Stimulated activated naive CD4-positive, alpha-beta T cell (primary cell): ENCODE measurements around the gene KCTD19.

ENCODE experiments used
- DNase-seq, 6 experiments: peaks; one replicate each; lab custom pipeline; 2025; lab: John Stamatoyannopoulos, UW

The KCTD19 gene

DNA sequence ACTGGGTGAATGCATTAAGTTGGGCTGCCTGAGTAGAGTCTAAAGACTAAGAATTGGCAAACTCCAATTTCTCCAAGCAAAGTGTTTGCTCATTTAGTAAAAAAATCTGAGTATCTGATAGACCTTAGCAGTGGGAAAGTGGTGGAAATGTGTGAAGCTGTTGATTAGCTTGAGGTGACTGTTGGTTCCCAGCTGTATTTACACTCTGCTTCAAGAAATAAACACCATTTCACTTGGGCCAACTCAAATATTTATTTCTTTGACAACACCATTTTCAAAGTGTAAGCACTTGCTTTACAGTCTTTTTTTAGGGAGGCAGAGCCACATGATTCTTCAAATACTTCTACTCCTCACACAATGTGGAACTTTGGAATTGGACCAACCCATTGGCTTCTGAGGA lies 8.7 kb downstream of the KCTD19 start:
- DNase-seq = no peak

DNA sequence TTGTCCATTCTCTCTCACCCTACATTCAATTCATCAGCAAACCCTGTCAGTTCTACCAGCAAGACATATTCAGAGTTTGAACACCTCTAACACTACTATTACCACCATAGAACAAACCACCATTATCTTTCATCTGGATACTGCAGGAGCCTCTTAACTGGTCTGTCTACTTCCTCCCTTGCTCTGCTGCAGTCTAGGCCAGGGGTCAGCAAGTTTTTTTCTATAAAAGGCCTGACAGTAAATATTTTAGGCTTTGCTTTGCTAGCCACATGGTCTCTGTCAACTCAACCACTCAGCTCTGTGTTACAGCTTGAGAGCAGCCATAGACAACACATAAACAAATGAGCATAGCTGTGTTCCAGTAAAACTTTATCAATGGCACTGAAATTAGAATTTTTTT lies 13.8 kb downstream of the KCTD19 start:
- DNase-seq = no peak

DNA sequence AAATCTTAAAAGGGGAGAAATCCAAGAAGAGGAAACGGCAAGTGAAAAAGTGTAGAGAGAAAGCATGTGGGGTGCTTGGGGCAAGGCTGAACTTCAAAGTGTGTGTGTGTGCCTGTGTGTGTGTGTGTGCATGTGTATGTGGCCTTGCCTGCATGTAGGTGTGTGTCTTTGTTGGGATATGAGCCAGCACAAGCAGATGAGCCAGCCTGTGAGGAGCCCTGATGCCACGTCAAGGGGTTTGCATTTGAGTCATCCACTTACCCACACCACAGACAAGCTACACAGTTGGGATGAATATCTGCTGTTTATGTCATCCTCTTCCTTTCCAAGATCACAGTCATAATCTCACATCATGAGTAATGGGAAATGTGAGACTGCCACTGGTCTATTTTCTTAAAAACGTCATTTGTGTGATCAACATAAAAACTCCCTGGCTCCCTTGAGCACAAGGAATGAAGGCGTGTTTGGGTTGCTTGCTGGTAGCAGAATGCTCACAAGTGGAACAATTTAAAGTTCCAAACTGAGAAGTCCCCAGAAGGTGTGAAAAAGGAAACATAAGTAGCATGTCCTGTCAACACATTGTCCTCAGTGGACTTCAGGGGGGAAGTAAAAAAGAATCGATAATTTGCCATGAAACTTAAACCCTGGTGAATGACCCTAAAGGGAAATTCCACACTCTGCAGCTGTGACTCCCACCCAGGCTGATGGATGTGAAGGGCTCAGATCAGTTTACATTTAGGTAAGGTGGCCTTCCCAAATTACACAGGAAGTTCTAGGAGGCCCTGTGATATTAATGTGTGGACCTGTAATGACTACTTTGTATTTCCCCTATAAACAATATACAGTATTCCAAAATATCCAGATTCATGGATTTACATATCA lies 14.7 kb downstream of the KCTD19 start:
- DNase-seq = peak in 1 of 6 experiments; percentile 2

DNA sequence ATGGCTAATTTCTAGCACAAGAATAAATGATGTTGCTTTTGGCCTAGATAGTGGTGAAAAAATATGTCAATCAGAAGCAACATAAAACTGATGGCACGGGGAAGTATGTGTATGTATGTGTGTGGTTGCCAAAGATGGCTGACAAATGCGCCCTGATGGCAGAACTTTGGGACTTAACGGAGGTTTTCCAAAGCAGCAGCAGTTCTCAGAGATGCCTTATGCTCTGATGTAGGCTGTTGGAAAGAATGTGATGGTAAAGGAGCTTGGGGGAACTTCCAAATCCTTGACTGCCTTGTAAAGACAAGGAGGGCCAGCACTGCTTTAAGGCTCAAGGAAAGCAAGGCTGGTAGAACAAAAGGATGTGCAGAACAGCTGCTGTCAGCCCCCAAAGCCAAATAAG lies 16.0 kb downstream of the KCTD19 start:
- no peak for DNase-seq

DNA sequence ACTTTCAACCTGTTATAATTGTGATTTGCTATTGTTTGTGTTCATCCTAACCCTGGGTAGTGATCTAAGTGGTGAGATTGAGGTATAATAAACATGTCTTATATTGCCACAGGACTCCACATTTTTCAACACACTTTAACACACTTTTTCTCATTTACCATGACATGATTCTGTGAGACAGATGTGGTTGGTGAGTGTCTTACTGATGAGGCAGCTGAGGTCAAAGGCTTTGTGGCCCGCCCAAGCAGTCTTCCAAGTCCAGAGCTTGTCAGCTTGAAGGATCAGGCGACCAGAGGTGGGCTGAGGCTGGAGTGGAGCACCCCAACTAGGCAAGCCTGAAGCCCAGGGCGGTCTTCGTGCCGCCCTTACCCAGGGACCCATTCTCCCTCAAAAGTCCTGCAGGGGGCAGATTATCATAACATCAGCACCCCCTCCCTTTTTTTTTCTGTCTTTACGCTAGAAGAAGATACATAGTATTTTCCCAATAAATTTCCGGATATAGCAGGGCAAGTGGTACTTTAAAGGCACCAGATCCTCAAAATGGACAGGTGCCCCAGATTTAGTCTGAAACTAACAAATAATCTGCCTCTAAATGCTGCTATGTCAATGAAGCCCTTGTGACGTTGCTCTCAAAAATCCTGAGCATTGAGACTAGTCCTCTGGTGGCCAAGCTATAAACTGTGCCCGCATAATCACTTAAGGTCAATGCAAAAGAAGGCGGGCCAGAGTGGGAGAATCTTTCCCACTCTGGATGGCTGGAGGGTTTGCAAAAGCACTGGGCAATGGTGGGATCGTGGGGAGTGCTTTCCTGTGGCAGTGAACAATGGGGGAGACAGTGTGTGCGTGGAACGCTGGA lies 21.1 kb downstream of the KCTD19 start:
- DNase-seq = no peak

DNA sequence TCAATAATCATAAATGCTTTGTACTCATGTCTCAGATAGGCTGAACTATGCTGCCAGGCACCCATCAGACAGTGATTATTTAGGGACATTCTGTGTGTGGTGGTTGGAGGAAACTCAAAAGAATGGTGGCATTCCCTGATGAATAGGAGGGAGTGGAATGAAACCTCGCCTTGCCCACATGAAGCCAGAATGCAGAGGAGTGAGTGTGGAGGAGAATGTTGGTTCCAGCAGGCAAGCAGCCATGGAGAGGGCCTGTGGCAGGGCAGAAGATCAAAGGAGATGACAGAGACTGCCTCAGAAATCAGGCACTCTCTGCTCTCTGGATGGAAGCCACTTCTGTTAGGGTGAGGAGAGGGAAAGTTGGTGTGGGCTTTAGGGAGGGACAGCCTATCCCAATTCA lies 22.5 kb downstream of the KCTD19 start:
- no peak for DNase-seq

DNA sequence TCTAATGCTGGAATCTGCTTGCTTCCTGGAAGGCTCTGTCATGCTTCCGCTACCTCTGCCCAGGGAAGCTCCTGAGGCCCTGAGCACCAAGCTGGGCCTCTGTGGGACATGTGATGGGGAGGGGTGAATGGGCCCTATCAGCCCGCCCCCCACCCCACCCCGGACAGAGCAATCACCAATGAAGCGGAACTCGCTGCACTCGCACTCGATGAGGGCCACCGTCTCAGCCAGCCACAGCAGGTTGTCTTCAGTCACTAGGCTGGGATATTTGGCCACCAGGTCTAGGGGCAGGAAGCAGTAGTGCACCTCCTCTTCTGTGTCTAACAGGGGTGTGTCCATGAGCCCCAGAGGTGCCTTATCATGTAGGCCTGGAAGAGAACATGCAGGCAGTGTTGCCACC lies 23.6 kb downstream of the KCTD19 start:
- DNase-seq = no peak

DNA sequence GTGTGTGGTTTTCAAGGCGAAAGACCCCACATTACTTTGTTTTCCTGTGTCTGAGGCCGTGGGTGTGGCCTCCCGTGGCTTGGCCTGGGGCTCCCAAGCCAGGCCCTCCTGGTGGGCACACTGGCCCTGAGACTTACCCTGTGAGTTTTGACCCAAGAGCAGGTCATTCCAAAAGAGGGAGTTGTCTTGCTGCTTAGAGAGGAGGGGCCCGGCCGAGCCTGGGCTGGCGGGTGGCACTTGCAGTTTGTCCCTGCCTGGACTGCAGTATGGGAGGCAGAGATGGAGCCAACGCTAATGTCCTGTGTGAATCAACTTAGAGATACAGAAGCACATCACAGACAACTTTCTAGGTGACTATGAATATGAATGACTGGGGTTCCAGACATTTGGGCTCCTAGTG lies 24.5 kb downstream of the KCTD19 start:
- no peak for DNase-seq

DNA sequence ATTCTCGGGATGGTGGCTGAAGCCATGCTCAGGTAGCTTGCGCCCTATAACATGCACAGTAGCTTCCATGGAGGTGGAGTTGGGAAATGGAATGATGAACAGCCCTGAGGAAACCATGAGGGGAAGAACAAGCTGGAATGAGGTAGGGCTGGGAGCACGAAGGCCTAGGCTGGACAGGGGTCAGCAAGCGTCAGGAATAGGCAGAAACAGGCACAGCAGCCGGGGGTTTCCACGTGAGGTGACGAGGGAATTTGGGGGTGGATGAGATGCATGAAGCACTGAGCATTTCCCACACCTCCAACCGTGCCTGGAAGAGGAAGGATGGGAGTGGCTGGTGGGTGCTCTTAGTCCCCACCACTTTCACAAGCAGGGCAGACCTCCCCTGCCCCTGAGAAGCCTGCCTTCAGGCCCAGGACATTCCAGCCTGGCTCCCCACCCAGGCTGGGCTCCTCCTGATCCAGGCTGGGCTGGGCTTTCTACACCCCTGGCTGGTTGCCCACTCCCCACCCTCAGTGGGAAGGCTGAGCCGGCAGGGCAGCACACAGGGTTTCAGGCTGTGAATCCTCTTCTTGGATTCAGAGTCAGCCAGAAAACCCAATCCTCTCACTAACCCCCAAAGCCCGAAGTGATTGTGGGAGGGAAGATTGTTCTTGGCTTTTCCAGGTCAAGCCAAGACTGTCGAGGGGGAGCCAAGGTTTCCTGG lies 25.3 kb downstream of the KCTD19 start:
- no peak for DNase-seq

DNA sequence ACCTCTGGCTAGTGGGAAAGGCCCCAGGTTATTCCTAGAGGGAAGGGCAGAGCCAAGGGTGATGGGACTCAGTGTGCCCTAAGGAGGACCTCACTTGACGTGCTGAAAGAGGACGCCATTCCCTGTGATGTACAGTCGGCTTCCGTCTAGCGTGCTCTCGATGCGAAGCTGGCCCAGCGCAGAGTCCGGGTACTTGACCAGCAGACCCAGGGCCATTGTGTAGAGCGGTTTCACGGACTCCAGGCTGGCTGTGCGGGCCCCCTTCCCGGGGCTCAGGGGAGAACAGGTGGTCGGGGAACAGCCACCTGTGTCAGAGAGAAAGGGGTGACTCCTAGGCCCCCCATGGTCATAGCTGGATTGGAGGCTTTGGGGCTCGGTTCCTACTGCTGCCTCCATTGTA lies 27.3 kb downstream of the KCTD19 start:
- no peak for DNase-seq

DNA sequence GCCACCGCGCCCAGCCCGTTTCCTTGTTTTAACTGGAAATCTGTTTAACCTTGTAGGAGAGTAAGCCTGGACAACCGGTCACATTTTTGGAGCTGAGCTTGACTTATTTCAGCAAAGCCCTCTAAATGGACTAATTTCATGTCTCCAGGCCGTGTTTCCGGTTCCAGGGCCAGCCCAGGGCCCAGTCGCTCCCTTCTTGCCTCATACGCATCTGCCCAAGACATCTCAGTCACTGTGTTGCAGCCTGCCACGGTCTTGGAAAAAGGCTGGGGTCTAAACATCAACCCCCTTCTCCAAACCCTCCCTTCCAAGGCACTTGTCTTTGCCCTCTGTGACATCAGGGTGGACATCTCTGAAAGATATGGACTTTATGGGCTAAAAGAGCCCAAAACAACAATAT lies 28.3 kb downstream of the KCTD19 start:
- DNase-seq = no peak

DNA sequence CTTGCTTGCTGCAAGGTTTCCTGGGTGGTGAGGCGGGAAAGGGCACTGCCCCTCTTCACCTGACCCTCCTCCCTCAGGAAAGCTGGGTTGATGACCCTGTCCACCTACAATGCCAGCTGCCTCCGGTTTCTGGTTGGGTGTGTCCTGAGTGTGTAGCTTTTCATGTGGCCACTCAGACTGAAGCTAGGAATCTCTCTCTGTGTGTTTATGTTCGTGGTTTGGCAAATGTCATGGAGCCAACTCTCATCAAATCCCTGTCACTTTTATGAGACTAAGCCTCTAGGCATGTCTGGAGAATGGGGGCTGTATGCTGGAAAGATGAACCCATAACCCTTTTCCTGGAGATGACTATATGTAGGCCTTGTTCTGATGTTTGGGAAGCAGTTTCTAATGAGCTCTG lies 30.1 kb downstream of the KCTD19 start:
- no peak for DNase-seq

DNA sequence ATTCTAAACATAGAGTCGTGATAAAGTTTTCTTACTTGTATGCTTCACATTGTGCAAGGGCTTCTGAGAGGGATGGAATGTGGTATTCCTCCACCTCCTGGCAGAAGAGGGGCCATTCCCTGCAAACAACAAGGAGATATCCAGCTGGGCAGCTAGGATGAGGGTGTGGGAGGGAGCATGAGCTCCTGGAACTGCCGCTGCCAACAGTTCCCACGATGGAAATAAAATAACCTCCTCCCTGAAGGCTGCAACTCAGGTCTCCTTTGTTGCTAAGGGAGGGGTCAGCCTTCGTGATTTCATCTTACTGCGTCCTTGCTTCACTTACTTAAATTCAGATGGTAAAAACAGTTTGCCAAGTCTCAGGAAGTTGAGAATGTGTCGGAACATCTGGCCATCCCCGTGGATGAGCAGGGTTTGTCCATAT lies 31.6 kb downstream of the KCTD19 start:
- DNase-seq = no peak

DNA sequence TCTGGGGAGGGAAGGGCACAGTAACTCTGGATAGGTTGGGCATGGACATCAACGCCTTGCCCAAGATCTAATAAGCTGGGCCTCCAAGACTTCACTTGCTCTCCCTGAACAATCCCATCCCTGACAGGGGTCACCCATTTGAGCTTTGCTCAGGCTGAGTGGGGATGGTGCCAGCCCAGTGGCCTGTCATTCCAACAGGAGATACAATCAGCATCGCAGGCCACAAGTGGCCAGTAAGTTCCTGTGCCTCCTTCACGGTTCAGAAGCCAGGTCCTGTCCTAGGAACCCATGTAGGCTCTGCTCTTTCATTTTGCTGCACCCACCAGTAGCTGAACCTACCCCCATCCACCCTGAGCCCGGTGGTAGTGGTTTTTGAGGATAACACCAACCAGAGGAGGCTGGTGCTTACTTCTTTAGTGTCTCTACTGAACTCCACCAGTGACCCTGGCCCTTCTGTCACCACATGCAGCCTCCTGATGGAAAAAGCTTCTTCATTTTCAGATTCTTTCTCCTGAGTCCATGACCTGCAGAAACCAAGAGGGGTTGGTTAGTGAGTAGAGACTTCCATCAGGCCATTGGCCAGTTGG lies 32.3 kb downstream of the KCTD19 start:
- no peak for DNase-seq

DNA sequence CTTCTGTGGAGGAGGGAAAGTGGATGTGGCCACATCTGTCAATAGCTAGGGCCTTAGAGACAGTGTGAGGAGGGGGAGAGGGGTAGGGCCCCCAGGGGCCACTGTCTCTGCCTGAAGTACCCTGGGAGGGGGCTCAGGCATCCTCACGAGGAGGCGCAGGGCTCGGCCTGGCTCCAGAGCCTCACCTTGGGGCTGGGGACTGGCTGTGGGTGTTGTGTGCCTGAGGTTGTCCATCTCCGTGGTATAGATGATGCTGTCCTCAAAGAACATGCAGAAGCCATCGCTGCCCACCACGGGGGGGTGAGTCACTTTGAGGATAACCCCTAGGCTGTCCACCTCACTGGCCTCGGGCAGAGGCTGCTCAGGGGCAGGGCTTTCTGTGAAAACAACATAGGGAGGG lies 35.1 kb downstream of the KCTD19 start:
- no peak for DNase-seq

DNA sequence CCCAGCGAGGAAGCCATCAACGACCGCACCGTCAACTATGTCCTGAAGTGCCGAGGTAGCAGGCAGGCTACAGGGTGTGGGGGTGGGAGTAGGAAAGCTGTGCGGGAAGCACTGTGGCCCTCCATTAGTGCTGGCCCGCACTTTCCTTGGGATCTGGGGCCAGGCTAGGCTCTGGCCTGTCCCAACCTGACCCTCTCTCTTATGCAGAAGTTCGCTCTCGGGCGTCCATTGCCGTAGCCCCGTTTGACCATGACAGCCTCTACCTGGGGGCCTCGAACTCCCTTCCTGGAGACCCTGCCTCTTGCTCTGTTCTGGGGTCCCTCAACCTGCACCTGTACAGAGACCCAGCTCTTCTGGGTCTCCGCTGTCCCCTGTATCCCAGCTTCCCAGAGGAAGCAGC lies 38.6 kb downstream of the KCTD19 start:
- DNase-seq = no peak

DNA sequence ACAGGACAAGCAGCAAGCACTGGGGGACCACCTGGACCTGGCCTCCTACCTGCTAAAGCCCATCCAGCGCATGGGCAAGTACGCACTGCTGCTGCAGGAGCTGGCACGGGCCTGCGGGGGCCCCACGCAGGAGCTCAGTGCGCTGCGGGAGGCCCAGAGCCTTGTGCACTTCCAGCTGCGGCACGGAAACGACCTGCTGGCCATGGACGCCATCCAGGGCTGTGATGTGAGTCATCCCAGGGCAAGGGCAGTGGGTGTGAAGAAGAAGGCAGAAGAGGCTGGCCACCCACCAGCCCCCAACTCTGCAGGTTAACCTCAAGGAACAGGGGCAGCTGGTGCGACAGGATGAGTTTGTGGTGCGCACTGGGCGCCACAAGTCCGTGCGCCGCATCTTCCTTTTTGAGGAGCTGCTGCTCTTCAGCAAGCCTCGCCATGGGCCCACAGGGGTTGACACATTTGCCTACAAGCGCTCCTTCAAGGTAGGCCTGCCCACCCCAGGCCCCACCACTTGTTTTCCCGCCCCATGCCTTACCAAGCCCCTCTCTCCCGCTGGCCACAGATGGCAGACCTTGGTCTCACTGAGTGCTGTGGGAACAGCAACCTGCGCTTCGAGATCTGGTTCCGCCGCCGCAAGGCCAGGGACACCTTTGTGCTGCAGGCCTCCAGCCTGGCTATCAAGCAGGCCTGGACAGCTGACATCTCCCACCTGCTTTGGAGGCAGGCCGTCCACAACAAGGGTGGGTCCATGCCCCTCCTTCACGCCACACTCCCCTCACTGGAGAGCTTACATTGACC lies 39.9 kb downstream of the KCTD19 start:
- no peak for DNase-seq

DNA sequence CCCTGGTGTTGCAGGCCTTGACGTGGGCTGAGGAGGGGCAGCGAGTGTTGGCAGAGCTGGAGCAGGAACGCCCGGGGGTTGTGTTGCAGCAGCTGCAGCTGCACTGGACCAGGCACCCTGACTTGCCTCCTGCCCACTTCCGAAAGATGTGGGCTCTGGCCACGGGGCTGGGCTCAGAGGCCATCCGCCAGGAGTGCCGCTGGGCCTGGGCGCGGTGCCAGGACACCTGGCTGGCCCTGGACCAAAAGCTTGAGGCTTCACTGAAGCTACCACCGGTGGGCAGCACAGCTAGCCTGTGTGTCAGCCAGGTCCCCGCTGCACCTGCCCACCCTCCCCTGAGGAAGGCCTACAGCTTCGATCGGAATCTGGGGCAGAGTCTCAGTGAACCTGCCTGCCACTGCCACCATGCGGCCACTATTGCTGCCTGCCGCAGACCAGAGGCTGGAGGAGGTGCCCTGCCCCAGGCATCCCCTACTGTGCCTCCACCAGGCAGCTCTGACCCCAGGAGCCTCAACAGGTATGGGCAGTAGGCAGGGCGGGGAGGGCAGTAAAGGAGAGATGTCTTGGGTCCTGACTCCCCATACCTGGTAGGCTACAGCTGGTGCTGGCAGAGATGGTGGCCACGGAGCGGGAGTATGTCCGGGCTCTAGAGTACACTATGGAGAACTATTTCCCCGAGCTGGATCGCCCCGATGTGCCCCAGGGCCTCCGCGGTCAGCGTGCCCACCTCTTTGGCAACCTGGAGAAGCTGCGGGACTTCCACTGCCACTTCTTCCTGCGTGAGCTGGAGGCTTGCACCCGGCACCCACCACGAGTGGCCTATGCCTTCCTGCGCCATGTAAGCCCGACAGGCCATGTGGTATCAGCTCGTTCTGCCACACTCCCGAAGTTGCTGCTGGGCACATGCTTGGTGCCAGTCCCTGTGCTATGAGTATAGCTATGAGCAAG lies 41.6 kb downstream of the KCTD19 start:
- DNase-seq = no peak

DNA sequence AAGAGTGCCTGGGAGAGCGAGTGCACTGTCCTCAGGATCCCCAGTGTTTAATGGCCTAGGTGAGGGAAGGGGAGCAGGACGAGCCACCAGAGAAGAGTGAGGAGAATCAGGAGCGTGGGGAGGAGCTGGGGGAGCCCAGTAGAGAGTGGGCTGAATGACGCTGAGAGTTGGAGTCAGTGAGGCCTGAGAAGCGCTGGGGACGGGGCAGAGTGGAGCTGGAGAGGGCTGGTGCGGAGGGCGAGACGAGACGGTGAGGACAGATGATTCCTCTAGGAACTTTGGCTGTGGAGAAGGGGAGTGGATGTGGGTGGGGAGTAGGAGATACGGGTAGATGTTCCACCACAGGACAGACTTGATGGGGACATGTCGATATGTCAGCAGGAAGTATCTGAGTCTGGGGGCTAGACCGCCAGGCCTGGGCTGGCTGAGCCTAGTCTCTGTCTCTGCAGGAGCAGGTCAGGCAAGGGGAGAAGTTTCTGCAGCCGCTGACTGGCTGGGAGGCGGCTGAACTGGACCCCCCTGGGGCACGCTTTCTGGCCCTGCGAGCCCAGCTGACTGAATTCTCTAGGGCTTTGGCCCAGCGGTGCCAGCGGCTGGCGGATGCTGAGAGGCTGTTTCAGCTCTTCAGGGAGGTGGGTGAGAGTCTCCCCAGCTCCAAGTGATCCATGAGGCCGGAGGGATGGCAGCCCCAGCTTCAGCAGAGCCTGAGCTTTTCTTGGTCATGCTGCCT lies 42.5 kb downstream of the KCTD19 start:
- DNase-seq = no peak
